ENCODE results near the gene NLRC5.

DNA sequence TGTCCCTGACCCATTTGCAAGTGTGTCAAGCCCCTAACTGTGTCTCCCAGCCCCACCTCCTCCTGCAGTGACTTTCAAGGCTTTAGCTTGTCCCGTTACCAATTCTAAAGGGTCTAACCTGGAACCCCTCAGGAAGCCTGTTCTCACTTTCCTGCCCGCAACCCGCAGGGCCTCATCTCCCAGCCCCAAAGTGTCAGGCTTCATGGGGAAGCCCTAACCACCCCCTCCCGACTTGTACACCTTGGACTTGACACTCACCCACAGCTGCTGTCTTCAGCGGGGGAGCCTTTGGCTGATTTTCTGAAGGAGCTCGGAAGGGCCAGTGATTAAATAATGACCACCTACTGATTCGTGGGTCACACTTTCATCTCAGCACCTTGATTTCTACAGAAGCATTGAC, 33.1 kb downstream of the NLRC5 start:
- TF ChIP-seq, protein P1, sequence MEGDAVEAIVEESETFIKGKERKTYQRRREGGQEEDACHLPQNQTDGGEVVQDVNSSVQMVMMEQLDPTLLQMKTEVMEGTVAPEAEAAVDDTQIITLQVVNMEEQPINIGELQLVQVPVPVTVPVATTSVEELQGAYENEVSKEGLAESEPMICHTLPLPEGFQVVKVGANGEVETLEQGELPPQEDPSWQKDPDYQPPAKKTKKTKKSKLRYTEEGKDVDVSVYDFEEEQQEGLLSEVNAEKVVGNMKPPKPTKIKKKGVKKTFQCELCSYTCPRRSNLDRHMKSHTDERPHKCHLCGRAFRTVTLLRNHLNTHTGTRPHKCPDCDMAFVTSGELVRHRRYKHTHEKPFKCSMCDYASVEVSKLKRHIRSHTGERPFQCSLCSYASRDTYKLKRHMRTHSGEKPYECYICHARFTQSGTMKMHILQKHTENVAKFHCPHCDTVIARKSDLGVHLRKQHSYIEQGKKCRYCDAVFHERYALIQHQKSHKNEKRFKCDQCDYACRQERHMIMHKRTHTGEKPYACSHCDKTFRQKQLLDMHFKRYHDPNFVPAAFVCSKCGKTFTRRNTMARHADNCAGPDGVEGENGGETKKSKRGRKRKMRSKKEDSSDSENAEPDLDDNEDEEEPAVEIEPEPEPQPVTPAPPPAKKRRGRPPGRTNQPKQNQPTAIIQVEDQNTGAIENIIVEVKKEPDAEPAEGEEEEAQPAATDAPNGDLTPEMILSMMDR (IDR thresholded peaks at IDR 0.05): no peak
- TF ChIP-seq POLR2A (IDR thresholded peaks at IDR 0.05): no peak
